Epithelial cell of prostate (primary cell): ENCODE data around the gene SUN5.
"Not testable (repeated sequence)": the region's sequence is repeated elsewhere in the genome, so short reads cannot be mapped to it uniquely, and the experiment has no call there.

Experiments used
- DNase-seq: peaks from one replicate; pipeline ENCODE4 v3.0.0-alpha.2; 2011; ENCODE audit warnings: low read depth, low spot score
- H3K27ac ChIP-seq: fragments of 450-650 bp; 2 replicates; pipeline ENCODE4 v1.5.1; 2017; ENCODE audit warnings: mild to moderate bottlenecking

SUN5 gene

DNA sequence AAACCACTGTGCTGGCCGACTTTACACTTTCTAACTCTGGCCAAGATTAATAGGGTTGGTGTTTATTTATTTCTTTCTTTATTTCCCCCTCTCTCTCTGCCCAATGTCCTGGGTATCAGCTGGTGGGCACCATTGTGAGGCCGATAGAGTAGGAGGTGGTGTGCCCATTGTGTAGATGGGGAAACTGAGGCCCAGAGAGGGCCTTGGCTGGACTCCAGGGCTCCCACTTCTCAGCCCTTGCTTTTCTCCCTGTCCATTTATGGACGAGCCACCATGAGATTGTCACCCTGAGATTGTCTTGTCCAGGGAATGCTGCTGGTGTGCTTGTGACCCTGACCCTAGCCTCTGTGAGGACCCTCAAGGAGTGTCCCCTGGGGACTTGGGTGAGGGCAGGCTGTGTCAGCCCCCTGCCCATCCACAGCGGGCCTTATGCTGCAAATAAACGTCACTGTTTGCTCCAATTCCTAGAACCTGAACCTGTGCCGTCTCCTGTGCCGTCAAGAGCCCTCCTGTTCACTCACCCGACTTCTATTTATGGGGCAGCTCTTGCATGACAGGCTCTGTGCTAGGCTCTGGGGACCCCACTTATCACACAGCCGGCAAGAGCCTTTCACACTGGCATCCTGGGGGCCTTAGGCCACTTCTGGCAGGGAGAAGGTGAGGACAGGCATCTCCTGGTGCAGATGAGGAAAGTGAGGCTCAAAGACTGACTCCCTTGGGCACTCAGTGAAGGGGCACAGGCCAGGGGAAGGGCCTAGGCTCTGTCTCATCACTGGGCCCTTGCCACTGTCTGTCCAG, 24.8 kb downstream of the SUN5 start:
- DNase-seq, result no peak
- H3K27ac ChIP-seq, result no peak overlapping the region

DNA sequence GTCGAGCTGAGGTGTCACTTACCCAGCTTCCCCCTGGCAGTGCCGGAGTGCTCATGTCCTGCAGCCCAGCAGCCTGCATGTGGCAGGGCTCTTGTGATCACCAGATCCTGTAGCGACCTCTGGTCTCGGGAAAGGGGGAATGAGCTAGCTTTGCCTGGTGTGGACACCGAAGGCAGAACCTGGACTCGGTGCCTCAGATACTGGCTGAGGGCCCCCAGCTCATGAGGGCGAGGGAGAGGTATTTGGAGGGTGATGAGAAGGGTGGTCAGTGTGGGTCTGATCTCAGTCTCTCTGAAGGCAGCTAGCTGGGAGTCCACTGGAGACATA, 26.3 kb downstream of the SUN5 start:
- H3K27ac ChIP-seq, result no peak overlapping the region
- no peak for DNase-seq

DNA sequence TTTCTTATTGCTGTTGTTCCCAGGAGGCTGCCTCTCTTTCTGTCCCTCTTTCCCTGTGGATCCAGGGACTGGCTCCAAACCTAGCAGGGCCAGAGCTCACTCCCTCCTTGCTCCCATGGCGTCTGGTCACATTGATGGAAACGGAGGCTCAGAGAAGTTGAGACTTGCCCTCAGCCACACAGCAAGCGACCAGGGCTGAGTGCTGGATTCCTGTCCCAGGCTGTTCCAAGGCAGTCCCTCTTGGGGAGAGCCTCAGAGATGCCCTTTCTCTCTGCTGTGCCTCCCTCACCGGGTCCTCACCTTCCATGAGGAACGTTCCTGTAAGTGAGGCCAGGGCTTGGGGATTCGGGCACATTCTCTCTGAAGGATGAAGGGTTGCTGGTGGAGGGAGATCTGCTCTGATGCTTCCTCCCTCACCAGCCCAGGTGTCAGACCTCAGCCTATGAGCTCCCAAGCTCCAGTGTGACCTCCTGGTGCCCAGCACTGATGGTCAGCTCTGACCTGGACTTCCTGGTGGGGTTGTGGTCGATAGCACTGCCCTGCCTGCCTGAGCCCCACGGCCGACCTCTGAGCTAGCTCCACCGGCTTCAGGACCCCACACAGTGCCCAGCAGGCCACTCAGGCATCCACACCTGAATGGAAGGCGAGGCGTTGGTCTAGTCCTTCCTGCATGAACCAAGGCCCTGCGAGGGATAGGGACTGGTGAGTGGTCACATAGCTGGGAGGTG, 26.8 kb downstream of the SUN5 start:
- no peak overlapping the region for H3K27ac ChIP-seq
- DNase-seq, result no peak

DNA sequence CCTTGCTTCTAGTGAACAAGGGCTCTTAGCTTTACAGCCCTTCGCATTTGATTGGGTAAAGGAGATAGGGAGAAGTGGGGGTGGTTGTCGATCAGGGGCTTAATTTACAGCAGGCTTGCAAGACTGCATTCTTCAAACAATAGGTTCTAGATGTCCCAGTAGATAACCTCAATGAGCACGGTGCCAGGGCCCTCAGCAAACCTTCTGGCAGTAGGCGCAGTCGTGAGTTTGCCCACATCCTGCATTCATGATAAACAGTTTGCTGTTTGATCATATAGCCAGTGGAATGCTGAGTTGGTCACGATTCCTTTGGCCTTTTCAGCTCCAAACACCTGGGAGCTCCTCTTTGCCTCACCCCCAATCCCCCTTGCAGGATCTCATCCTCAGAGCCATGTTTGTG, 27.5 kb downstream of the SUN5 start:
- DNase-seq, result no peak
- H3K27ac ChIP-seq, result no peak overlapping the region

DNA sequence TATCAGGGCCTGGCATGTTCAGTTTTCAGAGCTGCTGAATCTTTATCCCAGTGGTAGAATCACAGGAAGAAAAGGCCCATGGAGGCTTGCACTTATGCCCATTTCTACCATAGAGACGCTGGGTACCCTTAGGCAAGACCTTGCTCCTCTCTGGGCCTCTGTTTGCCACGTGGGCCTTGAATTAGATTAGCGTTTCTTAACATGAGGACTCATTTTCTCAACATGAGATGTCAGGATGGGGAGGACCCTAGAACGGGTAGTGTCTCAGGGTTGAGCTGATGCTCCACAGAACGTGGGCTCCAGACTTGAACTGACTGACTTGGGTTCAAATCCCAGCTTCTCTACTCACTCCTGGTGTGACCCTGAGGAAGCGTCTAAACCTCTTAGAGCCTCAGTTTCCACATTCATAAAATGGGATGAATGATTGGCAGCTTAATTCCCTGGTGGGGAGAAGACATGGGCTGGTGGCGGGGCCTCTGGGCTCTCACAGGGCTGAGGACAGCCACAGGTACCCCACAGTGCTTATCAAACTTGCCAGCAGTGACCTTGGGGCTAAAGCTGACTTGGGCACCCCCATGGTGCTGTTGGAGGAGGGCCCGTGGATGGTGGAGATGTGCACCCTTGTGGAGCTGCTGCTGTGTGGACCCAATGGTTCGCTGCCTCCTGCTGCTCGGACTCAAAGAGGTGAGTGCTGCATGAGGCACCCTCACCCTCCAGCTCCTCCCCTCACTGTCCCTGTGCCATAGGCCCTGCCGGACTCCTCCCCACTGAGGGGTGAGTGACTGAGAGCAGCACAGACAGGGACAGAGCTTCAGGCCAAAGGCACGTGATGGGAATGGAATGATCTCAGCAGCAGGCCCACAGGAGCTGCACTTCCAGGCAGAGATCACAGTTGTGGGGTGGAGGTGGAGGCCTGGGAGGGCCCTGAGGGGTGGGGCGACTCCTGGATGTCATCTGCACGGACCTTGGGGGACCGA, 28.2 kb downstream of the SUN5 start:
- no peak overlapping the region for H3K27ac ChIP-seq
- DNase-seq, result no peak

DNA sequence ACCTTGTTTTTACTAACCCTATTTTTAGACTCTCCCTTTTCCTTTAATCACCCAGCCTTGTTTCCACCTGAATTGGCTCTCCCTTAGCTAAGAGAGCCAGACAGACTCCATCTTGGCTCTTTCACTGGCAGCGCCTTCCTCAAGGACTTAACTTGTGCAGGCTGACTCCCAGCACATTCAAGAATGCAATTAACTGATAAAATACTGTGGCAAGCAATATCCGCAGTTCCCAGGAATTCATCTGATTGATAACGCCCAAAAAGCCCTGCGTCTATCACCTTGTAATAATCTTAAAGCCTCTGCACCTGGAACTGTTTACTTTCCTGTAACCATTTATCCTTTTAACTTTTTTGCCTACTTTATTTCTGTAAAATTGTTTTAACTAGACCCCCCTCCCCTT, 29.1 kb downstream of the SUN5 start:
- H3K27ac ChIP-seq, DNase-seq: not testable (repeated sequence)

DNA sequence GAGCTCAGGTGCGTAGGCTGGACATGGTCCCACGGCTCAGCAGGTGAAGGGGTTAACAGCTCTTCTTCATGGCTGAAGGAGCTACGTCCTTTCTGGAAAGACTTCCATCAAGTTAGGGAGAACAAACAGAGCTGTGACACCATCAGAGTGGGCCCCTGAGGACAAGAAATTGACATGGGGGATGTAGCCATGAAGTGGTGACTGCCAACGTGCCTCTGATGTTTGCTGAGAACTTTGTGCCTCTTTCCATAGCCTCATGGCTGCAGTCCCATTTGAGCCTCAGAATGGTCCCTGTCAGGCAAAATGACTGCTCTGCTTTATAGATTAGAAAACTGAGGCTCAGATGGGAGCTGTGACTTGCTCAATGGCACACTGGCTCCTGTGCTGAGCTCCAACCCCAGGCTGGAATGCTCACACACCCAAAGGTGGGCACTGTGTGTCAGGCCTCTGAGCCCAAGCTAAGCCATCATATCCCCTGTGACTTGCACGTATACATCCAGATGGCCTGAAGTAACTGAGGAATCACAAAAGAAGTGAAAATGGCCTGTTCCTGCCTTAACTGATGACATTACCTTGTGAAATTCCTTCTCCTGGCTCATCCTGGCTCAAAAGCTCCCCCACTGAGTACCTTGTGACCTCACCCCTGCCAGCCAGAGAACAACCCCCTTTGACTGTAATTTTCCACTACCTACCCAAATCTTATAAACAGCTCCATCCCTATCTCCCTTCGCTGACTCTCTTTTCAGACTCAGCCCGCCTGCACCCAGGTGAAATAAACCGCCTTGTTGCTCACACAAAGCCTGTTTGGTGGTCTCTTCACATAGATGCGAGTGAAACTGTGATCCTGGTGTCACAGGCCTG, 29.8 kb downstream of the SUN5 start:
- H3K27ac ChIP-seq, result not testable (repeated sequence)

DNA sequence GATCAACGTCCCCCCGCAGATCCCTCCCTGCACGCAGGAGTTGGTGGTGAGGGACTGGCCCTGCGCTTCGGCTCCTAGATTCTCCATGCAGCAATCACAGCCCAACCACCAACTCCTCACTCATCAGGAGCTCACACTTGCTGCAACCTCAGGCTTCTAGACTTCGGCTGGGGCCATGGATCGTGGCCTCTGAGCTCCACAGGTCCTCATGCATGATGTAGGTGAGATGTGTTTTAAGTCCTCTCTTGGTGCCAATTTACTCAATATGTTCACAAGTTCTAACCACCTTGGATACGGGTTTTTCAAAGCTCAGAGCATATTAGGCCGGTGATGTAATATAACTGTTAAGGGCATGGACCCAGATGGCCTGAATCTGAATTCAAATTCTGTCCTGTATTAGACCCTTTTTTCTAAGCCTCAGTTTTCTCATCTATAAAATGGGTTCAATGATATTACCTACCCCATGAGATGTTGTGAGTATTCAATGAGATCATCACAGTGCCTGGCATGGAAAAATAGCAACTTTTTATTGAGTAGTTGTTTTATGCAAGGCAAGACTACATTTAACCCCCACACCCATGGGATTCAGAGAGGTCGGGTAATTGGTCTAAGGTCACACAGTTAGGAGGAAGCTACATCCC, 31.0 kb downstream of the SUN5 start:
- DNase-seq, result no peak
- H3K27ac ChIP-seq, result no peak overlapping the region

More for the DNA sequence above, 29.8 kb downstream of the SUN5 start:
- DNase-seq, result not testable (repeated sequence)

DNA sequence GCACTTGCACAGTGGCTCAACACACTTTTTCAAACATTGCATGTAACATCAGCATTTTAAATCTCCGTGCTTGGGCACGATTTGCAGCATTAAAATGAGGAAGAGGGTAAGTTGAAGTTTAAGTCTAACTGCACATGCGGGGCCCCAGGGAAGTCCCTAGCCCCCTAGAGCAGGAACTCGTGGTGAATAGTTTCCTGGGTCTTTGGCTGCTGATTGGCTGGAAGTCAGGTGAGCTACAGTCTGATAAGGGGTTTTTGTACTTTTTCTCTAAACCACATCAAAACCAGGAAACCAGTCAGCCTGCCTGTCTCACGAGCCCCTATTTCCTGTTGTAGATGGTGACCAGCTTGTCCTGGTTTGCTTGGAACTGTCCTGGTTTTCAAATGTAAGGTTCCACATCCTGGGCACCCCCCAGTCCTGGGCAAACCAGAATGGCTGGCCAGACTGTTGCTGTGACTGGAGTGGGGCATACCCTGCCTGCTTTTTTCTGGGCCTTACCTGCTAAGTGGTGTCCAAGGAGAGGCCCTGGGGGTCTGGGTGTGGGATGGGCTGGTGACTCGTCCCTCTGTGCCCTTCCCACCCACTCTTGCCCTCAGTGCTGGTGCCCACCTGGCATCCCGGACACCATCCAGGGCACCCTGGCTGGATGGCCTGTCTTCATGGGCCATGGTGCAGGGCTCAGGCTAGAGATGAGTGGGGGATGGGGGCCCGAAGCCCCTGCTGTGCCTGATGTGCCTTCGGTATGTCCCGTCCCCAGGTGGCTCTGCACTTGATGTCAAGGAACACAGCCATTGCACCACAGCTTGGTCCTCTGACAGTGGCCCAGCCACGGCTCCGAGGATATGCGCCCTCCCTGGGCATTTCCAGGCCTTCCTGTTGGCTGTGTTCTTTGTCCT, 31.8 kb downstream of the SUN5 start:
- no peak overlapping the region for H3K27ac ChIP-seq
- no peak for DNase-seq

DNA sequence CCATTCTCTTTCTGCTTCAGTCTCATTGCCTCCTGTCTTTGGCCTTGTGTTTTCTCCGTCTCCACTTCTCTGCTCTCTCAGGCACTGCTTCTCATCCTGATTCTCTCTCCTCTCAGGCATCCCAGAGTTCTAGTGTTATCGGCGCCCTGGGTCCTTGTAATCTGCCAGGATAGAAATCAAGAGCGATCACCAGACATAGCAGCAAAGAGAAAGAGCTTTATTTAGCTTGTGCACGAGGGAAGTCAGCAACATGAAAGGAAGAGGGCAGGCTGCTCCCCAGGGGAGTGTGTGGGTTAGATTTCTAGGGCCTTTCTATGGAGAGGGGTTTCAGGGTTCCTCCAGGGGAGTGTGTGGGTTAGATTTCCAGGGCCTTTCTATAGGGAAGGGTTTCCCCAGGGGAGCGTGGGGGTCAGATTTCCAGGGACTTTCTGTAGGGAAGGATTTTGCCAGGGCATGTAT, 32.5 kb downstream of the SUN5 start:
- DNase-seq, result no peak
- no peak overlapping the region for H3K27ac ChIP-seq

DNA sequence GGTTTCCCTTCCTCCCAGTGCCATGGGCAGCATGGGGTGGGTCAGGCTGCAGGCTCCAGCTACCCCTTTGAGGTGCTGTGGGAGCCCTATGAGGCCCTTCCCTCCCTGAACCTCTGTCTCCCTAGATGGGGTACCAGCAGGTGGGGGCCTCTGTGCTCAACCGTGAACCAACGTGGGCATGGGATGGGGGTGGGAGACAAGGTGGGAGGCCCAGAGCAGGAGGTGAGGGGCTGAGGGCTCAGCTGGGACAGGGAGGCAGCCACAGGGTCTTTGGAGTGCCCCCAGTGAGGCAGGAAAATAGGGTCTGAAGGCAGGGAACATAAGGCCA, 33.3 kb downstream of the SUN5 start:
- no peak overlapping the region for H3K27ac ChIP-seq
- no peak for DNase-seq

DNA sequence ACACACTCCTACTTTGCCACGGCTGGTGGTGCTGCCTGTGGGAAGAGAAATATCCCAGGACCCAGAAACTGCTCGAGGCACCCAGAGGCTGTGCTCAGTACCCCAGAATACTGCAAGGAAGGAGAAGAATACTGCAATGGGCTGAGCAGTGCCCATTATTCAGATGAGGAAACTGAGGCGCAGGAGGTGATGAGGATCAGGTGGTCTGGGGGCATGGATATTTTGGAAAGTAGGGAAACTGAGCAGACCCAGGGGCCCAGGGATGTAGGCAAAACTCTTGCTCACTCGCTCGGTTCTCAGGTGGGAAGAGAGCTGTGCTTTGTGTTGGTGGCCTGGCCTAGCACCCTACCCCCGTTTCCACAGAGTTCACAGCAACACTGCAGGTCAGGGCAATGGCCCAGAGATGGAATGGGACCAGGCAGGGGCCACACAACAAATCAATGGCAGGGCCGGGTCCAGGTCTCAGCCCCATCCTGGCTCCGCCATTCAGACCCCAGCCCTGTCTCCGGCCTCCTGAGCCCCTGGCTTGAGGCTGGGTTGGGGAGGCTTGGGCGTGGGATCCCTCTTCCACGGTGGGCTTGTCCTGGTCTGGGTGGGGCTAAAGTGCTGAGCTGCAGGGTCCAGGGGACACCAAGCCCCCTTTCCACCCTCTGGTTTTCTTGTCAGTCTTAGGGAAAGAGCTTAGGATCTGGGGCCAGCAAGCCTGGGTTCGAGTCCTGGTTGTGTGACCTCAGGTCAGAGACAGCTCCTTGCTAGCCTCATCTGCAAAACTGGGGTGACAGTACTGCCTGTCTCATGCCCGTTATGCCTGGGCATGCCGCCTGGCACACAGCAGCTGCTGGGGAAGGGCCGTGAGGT, 33.9 kb downstream of the SUN5 start:
- no peak overlapping the region for H3K27ac ChIP-seq
- no peak for DNase-seq

DNA sequence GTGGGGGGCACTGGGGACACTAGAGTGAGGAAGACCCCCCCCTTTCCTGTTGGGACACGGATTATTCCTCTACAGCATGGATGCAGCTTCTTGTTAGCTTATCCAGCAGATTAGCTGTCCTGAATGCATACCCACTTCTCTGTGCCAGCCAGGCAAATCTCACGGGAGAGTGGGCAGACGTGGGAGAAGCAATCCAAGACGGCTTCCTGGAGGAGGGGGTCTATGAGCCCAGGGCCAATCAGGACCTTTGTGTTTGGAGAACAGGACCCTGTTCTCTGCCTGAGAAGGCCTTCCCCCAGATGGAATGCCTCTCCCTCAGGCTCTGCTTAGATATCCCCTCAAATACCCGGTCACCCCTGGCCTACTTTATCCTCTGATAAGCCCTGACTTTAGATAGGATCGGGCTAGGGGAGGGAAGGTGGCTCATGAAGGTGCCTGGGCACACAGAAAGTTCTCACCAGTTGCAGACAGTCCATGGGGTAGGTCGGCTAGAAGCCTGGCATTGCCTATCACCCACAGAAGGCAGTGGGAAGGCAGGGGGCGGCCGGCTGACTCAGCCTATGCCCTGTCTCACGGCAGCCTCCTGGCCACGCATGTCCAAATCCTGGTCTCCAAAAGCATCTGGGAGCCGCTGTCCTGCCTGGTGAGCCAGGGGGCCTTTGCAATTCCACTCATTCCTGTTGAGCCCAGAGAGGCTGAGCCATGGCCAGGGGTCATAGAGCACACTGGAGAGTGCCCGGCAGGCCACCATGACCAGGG, 34.7 kb downstream of the SUN5 start:
- H3K27ac ChIP-seq, result no peak overlapping the region
- no peak for DNase-seq

DNA sequence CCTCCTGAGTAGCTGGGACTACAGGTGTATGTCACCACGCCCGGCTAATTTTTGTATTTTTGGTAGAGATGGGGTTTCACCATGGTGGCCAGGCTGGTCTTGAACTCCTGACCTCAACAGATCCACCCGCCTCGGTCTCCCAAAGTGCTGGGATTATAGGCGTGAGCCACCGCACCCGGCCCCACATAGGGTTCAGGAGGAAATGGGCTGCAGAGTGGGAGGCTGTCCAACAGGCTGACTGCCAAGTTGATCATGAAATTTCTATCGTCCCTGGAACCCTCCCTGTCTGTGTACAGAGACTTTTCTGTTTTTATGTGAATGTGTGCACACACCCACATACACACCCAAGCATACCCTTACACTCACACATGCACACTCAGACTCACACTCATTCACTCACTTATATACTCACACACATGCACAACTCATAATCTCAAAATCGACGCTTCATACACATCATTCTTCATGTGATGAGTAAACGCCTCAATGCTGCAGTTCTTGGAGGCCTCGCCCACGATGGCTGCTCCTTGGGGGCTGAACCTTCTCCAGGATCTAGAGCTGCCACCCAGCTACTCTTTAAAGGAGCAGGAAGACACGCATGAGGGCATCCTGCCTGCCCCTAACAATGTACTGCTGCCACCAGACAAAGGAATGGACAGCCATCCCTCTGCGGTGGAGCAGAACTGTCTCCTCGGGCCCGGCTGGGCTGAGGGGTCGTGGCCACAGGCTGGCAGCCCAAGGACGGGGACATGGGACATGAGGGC, 35.6 kb downstream of the SUN5 start:
- DNase-seq, result no peak
- no peak overlapping the region for H3K27ac ChIP-seq

DNA sequence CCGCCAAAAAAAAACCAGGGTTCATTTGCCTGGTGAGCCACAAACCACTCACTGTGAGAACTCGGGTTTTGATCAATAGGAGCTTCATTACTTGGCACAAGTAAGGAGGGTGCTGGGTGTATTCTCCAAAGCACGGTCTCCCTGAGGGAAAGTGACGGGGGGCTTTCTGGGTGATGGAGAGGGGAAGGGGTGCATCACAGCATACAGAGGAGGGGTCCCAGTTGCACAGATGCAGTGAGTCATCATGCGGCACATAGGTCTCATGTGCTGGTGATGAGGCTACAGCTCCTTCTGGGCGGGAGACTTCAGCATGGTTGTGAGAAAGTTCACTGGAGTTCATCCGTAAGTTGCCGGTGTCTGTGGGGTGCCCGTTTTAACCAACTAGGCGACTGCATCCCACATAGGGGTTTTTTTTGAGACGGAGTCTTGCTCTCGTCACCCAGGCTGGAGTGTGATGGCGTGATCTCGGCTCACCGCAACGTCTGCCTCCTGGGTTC, 36.2 kb downstream of the SUN5 start:
- no peak overlapping the region for H3K27ac ChIP-seq
- DNase-seq, result no peak
